HepG2 (cell line): Measurements from ENCODE around the gene SLC2A6. TPM values are rescaled to one million over a fixed set of nuclear protein-coding genes. Genes with fewer than 3 reads are reported as not detected.

Source experiments
- FOXC1 ChIP-seq: sonication (generic); formaldehyde crosslinking; IDR thresholded peaks from 2 replicates; pipeline ENCODE4 v1.8.0; 2022; ENCODE audit warnings: mild to moderate bottlenecking, missing genetic modification reagents, borderline replicate concordance
- HDAC2 ChIP-seq: sonication (generic); formaldehyde crosslinking; IDR thresholded peaks from 2 replicates; pipeline ENCODE4 v1.4.0; 2020; ENCODE audit warnings: missing genetic modification reagents
- HNF1B ChIP-seq: sonication (generic); formaldehyde crosslinking; IDR thresholded peaks from 2 replicates; pipeline ENCODE4 v1.5.1; 2020; ENCODE audit warnings: mild to moderate bottlenecking, moderate library complexity, missing genetic modification reagents
- JUNB ChIP-seq: sonication (generic); formaldehyde crosslinking; IDR thresholded peaks from 2 replicates; pipeline ENCODE4 v1.8.0; 2022; ENCODE audit warnings: missing genetic modification reagents, mild to moderate bottlenecking, borderline replicate concordance
- KDM3A ChIP-seq: IDR thresholded peaks from 2 replicates; pipeline ENCODE4 v1.6.1; 2018; ENCODE audit warnings: low read depth, missing compliant biosample characterization
- KDM6A ChIP-seq: IDR thresholded peaks from 2 replicates; pipeline ENCODE4 v1.6.1; 2016; ENCODE audit warnings: low read depth
- MATR3 ChIP-seq: sonication (generic); formaldehyde crosslinking; IDR thresholded peaks from 2 replicates; pipeline ENCODE4 v1.4.0; 2020; ENCODE audit warnings: missing genetic modification reagents
- MED13 ChIP-seq: sonication (generic); formaldehyde crosslinking; IDR thresholded peaks from 2 replicates; pipeline ENCODE4 v1.5.0; 2020; ENCODE audit warnings: missing genetic modification reagents
- MXD4 ChIP-seq: IDR thresholded peaks from 2 replicates; pipeline ENCODE4 v1.6.1; 2016; ENCODE audit warnings: mild to moderate bottlenecking, missing biosample characterization, missing genetic modification reagents
- NFIC ChIP-seq: IDR thresholded peaks from 2 replicates; pipeline ENCODE4 v1.6.1; 2012; ENCODE audit warnings: mild to moderate bottlenecking, low read length, inconsistent platforms
- RNF2 ChIP-seq: fragments of 450-650 bp; conservative IDR thresholded peaks from 2 replicates; pipeline ENCODE4 v1.6.1; 2016; ENCODE audit warnings: low read depth
- SNAPC2 ChIP-seq: sonication (generic); formaldehyde crosslinking; IDR thresholded peaks from 2 replicates; pipeline ENCODE4 v1.8.1; 2022; ENCODE audit warnings: mild to moderate bottlenecking, missing genetic modification reagents
- TFDP2 ChIP-seq: sonication (generic); formaldehyde crosslinking; IDR thresholded peaks from 2 replicates; pipeline ENCODE4 v1.4.0; 2020; ENCODE audit warnings: missing genetic modification reagents
- ZBTB7B ChIP-seq: sonication (generic); formaldehyde crosslinking; IDR thresholded peaks from 2 replicates; pipeline ENCODE4 v1.4.0; 2020; ENCODE audit warnings: missing genetic modification reagents
- ZFP1 ChIP-seq: IDR thresholded peaks from 2 replicates; pipeline ENCODE4 v1.6.1; 2016
- ZSCAN31 ChIP-seq: sonication (generic); formaldehyde crosslinking; IDR thresholded peaks from 2 replicates; pipeline ENCODE4 v1.5.0; 2020; ENCODE audit warnings: low read depth, mild to moderate bottlenecking, missing genetic modification reagents
- polyA plus RNA-seq, 8 experiments: library from polyadenylated mRNA; depleted of rRNA in 3 of 8; stranded (reverse) in 7 of 8; unstranded in 1 of 8; fragments of >200 nt; fragmentation: Illumina TruSeq in 4 of 8; extraction: Trizol in 4 of 8; gene quantifications; 2 replicates each; pipeline versions ENCODE4 v1.2.1 to v1.2.3, GENCODE V29; 2011 to 2016; ENCODE audit warnings: low read depth in 4 of 8, missing spikeins in 1 of 8, mixed read lengths in 1 of 8; ENCODE audit not compliant: insufficient read depth in 1 of 8
- total RNA-seq, 5 experiments: library from RNA; depleted of rRNA; stranded (reverse); fragments of >200 nt; fragmentation: Illumina TruSeq; extraction: Trizol; gene quantifications; 2 replicates each; pipeline ENCODE4 v1.2.3, GENCODE V29; 2016; ENCODE audit warnings: low read depth in 1 of 5
- TF ChIP-seq, protein P1 (sequence below): sonication (generic); formaldehyde crosslinking; IDR thresholded peaks from 2 replicates; pipeline ENCODE4 v1.5.0; 2020; ENCODE audit warnings: mild to moderate bottlenecking, missing genetic modification reagents
- TF ChIP-seq, protein P2 (sequence below): sonication (generic); formaldehyde crosslinking; IDR thresholded peaks from 2 replicates; pipeline ENCODE4 v1.5.0; 2020; ENCODE audit warnings: mild to moderate bottlenecking, missing genetic modification reagents, borderline replicate concordance

The SLC2A6 gene
- total and polyA plus RNA-seq, 2 of the 13 experiments (the other 11 are each of a cell fraction or from before 2014, with no cell fraction given) = 4.1 to 15.0 TPM

GRCh38 chr9:133478851-133479711 is at the start of gene SLC2A6 (continued):
- TF ChIP-seq ZFP1 (CRISPR knock-in tag) = no peak
- TF ChIP-seq KDM6A (CRISPR knock-in tag) = no peak
- no peak for TF ChIP-seq MED13 (CRISPR knock-in tag)
- 0 out of 2 replicates have a peak, but pooled peaks have one; percentile 45 for TF ChIP-seq TFDP2 (CRISPR knock-in tag)
- no peak for TF ChIP-seq JUNB
- TF ChIP-seq, protein P1, sequence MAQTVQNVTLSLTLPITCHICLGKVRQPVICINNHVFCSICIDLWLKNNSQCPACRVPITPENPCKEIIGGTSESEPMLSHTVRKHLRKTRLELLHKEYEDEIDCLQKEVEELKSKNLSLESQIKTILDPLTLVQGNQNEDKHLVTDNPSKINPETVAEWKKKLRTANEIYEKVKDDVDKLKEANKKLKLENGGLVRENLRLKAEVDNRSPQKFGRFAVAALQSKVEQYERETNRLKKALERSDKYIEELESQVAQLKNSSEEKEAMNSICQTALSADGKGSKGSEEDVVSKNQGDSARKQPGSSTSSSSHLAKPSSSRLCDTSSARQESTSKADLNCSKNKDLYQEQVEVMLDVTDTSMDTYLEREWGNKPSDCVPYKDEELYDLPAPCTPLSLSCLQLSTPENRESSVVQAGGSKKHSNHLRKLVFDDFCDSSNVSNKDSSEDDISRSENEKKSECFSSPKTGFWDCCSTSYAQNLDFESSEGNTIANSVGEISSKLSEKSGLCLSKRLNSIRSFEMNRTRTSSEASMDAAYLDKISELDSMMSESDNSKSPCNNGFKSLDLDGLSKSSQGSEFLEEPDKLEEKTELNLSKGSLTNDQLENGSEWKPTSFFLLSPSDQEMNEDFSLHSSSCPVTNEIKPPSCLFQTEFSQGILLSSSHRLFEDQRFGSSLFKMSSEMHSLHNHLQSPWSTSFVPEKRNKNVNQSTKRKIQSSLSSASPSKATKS (CRISPR knock-in tag) = no peak
- no peak for TF ChIP-seq MATR3
- TF ChIP-seq SNAPC2 (CRISPR knock-in tag) = peak; percentile 60
- 0 out of 2 replicates have a peak, but pooled peaks have one; percentile 9 for TF ChIP-seq KDM3A (CRISPR knock-in tag)
- TF ChIP-seq HDAC2 (CRISPR knock-in tag) = peak; percentile 21; the same call in 1 of the 2 replicates
- peak; percentile 77 for TF ChIP-seq ZBTB7B
- TF ChIP-seq HNF1B = no peak; the same call in 1 of the 2 replicates
- TF ChIP-seq NFIC = no peak
- TF ChIP-seq MXD4 = peak; percentile 78; the same call in 1 of the 2 replicates
- peak; percentile 72; the same call in 1 of the 2 replicates for TF ChIP-seq ZSCAN31 (CRISPR knock-in tag)
- peak; percentile 85 for TF ChIP-seq RNF2
- TF ChIP-seq FOXC1 (CRISPR knock-in tag) = 0 out of 2 replicates have a peak, but pooled peaks have one; percentile 60
- TF ChIP-seq, protein P2, sequence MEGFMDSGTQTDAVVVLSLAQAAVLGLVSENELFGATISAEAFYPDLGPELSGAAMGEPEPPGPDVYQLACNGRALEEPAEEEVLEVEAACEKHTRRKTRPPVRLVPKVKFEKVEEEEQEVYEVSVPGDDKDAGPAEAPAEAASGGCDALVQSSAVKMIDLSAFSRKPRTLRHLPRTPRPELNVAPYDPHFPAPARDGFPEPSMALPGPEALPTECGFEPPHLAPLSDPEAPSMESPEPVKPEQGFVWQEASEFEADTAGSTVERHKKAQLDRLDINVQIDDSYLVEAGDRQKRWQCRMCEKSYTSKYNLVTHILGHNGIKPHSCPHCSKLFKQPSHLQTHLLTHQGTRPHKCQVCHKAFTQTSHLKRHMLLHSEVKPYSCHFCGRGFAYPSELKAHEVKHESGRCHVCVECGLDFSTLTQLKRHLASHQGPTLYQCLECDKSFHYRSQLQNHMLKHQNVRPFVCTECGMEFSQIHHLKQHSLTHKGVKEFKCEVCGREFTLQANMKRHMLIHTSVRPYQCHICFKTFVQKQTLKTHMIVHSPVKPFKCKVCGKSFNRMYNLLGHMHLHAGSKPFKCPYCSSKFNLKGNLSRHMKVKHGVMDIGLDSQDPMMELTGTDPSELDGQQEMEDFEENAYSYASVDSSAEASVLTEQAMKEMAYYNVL (CRISPR knock-in tag) = no peak
